Endothelial cell of umbilical vein (primary cell): Measurements from ENCODE around the gene HECW1. TPM values are rescaled to one million over a fixed set of nuclear protein-coding genes. Genes with fewer than 3 reads are reported as not detected.

Experiments used
- BruUV-seq: library from RNA; stranded (reverse); fragments of 400-500 nt; replicated peaks from 2 replicates; lab custom pipeline; 2021; lab: Mats Ljungman, UMichigan
- CTCF ChIA-PET: fragments of 300-600, 350-600 bp; sonication (Branson Sonifier 250); formaldehyde crosslinking; loops from one replicate; lab custom pipeline; 2021; ENCODE audit warnings: antibody characterized with exemption, inconsistent platforms; lab: Charles Lee
- POLR2A ChIA-PET: fragments of 300-600, 350-600 bp; sonication (Branson Sonifier 250); formaldehyde crosslinking; loops from one replicate; lab custom pipeline; 2021; ENCODE audit warnings: antibody characterized with exemption, inconsistent platforms; lab: Charles Lee
- DNase-seq: peaks from one replicate; pipeline ENCODE4 v3.0.0-alpha.2; 2011; ENCODE audit warnings: low read depth, low spot score
- FAIRE-seq: peaks from 2 replicates; lab custom pipeline; 2011; peaks lifted over from hg19 to GRCh38; lab: Jason Lieb, UNC
- H2AFZ ChIP-seq: 2 replicates; pipeline ENCODE4 v1.6.0; 2012; ENCODE audit warnings: low read depth, low read length, control low read depth, inconsistent platforms
- H3K27ac ChIP-seq: 2 replicates; pipeline ENCODE4 v1.5.1; 2011; ENCODE audit warnings: low read depth, mild to moderate bottlenecking, control low read depth, low read length, moderate library complexity; ENCODE audit not compliant: insufficient read depth
- H3K27me3 ChIP-seq, 2 experiments: 2 replicates each; pipeline versions ENCODE4 v1.6.0 to v1.6.1; 2011; ENCODE audit warnings: low read length in 2 of 2, mixed read lengths in 1 of 2; ENCODE audit not compliant: control insufficient read depth in 2 of 2, insufficient read depth in 2 of 2
- H3K36me3 ChIP-seq, 2 experiments: 2 replicates in 1 of 2; 3 replicates in 1 of 2; pipeline ENCODE4 v1.5.1; 2011; ENCODE audit warnings: low read length in 2 of 2, mild to moderate bottlenecking in 1 of 2, moderate library complexity in 1 of 2; ENCODE audit not compliant: control insufficient read depth in 2 of 2, insufficient read depth in 2 of 2; ENCODE audit errors: extremely low read depth in 1 of 2
- H3K4me1 ChIP-seq: 3 replicates; pipeline ENCODE4 v1.5.1; 2011; ENCODE audit warnings: mild to moderate bottlenecking, low read length; ENCODE audit not compliant: control insufficient read depth, insufficient read depth; ENCODE audit errors: extremely low read depth
- H3K4me2 ChIP-seq: 2 replicates; pipeline ENCODE4 v1.6.1; 2011; ENCODE audit warnings: low read length, control low read depth, mixed read lengths; ENCODE audit not compliant: insufficient read depth
- H3K4me3 ChIP-seq, 3 experiments: fragments of 200-600 bp in 1 of 3; sonication (generic), shearing (Covaris generic) in 1 of 3; replicated peaks in 1 of 3; 2 replicates each; pipeline ENCODE4 v1.5.1; 2011 to 2016; ENCODE audit warnings: control low read depth in 3 of 3, low read length in 3 of 3, mild to moderate bottlenecking in 2 of 3, inconsistent platforms in 1 of 3, low read depth in 1 of 3, moderate library complexity in 1 of 3; ENCODE audit not compliant: insufficient read depth in 1 of 3
- H3K79me2 ChIP-seq: 2 replicates; pipeline ENCODE4 v1.6.0; 2012; ENCODE audit warnings: low read length, inconsistent platforms; ENCODE audit not compliant: control insufficient read depth, insufficient read depth
- H3K9ac ChIP-seq: replicated peaks from 2 replicates; pipeline ENCODE3; 2011; ENCODE audit warnings: low read length, control low read depth; ENCODE audit not compliant: insufficient read depth; ENCODE audit errors: extremely low read depth
- H3K9me1 ChIP-seq: replicated peaks from 3 replicates; pipeline ENCODE4 v1.6.0; 2011; ENCODE audit warnings: mild to moderate bottlenecking, low read length; ENCODE audit not compliant: control insufficient read depth, insufficient read depth; ENCODE audit errors: extremely low read depth
- H3K9me3 ChIP-seq: replicated peaks from 2 replicates; pipeline ENCODE4 v1.5.1; 2012; ENCODE audit warnings: low read length, inconsistent platforms; ENCODE audit not compliant: control insufficient read depth, insufficient read depth
- H4K20me1 ChIP-seq: replicated peaks from 2 replicates; pipeline ENCODE3; 2011; ENCODE audit warnings: mild to moderate bottlenecking, low read length; ENCODE audit not compliant: control insufficient read depth, insufficient read depth; ENCODE audit errors: extremely low read depth
- EZH2 ChIP-seq: IDR thresholded peaks from 2 replicates; pipeline ENCODE4 v1.6.1; 2012; ENCODE audit warnings: borderline replicate concordance, low read depth, mild to moderate bottlenecking, moderate library complexity, low read length, inconsistent platforms; ENCODE audit not compliant: severe bottlenecking
- GATA2 ChIP-seq: IDR thresholded peaks from 2 replicates; pipeline ENCODE4 v1.7.0; 2011; ENCODE audit warnings: low read depth, mild to moderate bottlenecking, moderate library complexity, mixed read lengths, low read length; ENCODE audit not compliant: insufficient read length, insufficient read depth
- JUN ChIP-seq: IDR thresholded peaks from 2 replicates; pipeline ENCODE4 v1.6.1; 2011; ENCODE audit warnings: borderline replicate concordance, low read depth; ENCODE audit not compliant: insufficient read length, insufficient read depth
- MAX ChIP-seq: IDR thresholded peaks from 2 replicates; pipeline ENCODE4 v1.6.1; 2011; ENCODE audit not compliant: insufficient read depth, insufficient read length
- MYC ChIP-seq: IDR thresholded peaks from one replicate; pipeline ENCODE4 v1.6.1; 2011; ENCODE audit warnings: mild to moderate bottlenecking, low read depth, low read length
- POLR2A ChIP-seq: IDR thresholded peaks from 2 replicates; pipeline ENCODE4 v1.6.1; 2012; ENCODE audit warnings: low read depth, mild to moderate bottlenecking, control low read depth, low read length
- POLR2AphosphoS5 ChIP-seq: IDR thresholded peaks from 2 replicates; pipeline ENCODE4 v1.6.1; 2012; ENCODE audit warnings: low read depth, mild to moderate bottlenecking, control low read depth, low read length, moderate library complexity; ENCODE audit not compliant: insufficient read depth
- dilution Hi-C: fragments of 300-500 bp; cut with MboI; formaldehyde crosslinking; loops from one replicate; pipeline ENCODE4 v1.15.0; 2019; ENCODE audit warnings: low sequenced_read_pairs; ENCODE audit not compliant: extremely low pct_ligation_motif_present
- intact Hi-C: fragments of 100-400 bp; cut with micrococcal nuclease; formaldehyde crosslinking; loops from one replicate; pipeline ENCODE4 v1.10.0; 2022
- polyA plus RNA-seq, 4 experiments: library from polyadenylated mRNA; depleted of rRNA in 3 of 4; stranded (reverse) in 3 of 4; unstranded in 1 of 4; fragments of >200 nt; gene quantifications; 2 replicates each; pipeline versions ENCODE4 v1.2.1 to v1.2.3, GENCODE V29; 2011 to 2012; ENCODE audit warnings: missing spikeins in 1 of 4
- total RNA-seq: library from RNA; stranded (reverse); gene quantifications from 2 replicates; pipeline ENCODE4 v1.2.3, GENCODE V29; 2021

The HECW1 gene
- total and polyA plus RNA-seq, 2 donors (not counting 3 experiments of a cell fraction or from before 2014, with no cell fraction given) = not detected

GRCh38 chr7:43612128-43612527 is 499.7 kb downstream of the HECW1 start:
- no peak for TF ChIP-seq GATA2
- TF ChIP-seq POLR2A = no peak
- no peak for TF ChIP-seq JUN
- no peak for TF ChIP-seq EZH2
- TF ChIP-seq POLR2AphosphoS5 = no peak
- TF ChIP-seq MAX = no peak
- no peak for TF ChIP-seq MYC
- FAIRE-seq (no peak), DNase-seq (no peak)
- CTCF ChIA-PET = interaction anchor here (2.8 kb wide), 1 partner anchor 30 kb away, joined by 14 read pairs; the partner anchor contains the start of gene STK17A
- intact Hi-C loops = no loop called here
- Histone ChIP-seq H3K4me1 (peaks cover 12% of the 10 kb centered on the region), H3K36me3 (peaks cover 9 to 12% of the 10 kb centered on the region in 2 experiments), H3K79me2 (peaks cover 80% of the 10 kb centered on the region), H3K27ac (no peak overlapping the region), H2AFZ (no peak overlapping the region), H3K4me2 (no peak overlapping the region), H3K9me1 (no peaks in the 10 kb centered on the region), H4K20me1 (no peaks in the 10 kb centered on the region), H3K9me3 (no peaks in the 10 kb centered on the region), H3K9ac (no peak overlapping the region), H3K4me3 (no peak overlapping the region), H3K27me3 (no peaks in the 10 kb centered on the region)
- dilution Hi-C loops = no loop called here
- no TSS peak for BruUV-seq
- POLR2A ChIA-PET = no interaction called here
